Tibial nerve (tissue), 4 donors: Measurements from ENCODE around the gene NUFIP2.

ENCODE experiments used
- EP300 ChIP-seq, 2 donors: sonication (generic); formaldehyde crosslinking; IDR thresholded peaks; one replicate each; pipeline ENCODE4 v1.6.1; 2017; ENCODE audit warnings: antibody characterized with exemption in 2 of 2, mild to moderate bottlenecking in 1 of 2
- POLR2A ChIP-seq, 2 donors: fragments of 450-650 bp; IDR thresholded peaks; one replicate each; pipeline ENCODE4 v1.6.1; 2017; ENCODE audit warnings: antibody characterized with exemption in 2 of 2, mild to moderate bottlenecking in 2 of 2, moderate library complexity in 2 of 2
- TF ChIP-seq, protein P1 (sequence below), 5 experiments: fragments of 200-600 bp in 3 of 5; fragments of 450-650 bp in 2 of 5; sonication (generic) in 3 of 5; IDR thresholded peaks; one replicate each; pipeline ENCODE4 v1.5.1; 2016 to 2019; ENCODE audit warnings: antibody characterized with exemption in 5 of 5, mild to moderate bottlenecking in 3 of 5, moderate library complexity in 2 of 5

DNA sequence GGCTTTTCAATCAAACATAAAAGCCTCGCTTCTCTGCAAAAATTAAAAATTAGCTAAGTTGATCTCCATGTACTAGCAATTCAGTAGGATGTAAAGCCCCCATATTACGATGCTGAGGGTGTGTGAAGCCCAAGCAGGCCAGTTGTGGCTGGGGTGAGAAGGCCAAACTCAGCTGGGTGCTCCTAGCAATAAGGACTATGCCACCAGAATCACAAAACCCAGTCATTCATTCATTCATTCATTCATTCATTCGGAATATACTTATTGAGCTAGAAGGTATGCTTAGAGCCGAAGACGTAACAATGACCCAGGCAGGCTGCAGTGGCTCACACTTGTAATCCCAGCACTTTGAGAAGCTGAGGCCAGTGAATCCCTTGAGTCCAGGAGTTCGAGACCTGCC lies 51.2 kb downstream of the NUFIP2 start:
- TF ChIP-seq EP300 (IDR thresholded peaks at IDR 0.05) (no peak), POLR2A (IDR thresholded peaks at IDR 0.05) (no peak)
- TF ChIP-seq, protein P1, sequence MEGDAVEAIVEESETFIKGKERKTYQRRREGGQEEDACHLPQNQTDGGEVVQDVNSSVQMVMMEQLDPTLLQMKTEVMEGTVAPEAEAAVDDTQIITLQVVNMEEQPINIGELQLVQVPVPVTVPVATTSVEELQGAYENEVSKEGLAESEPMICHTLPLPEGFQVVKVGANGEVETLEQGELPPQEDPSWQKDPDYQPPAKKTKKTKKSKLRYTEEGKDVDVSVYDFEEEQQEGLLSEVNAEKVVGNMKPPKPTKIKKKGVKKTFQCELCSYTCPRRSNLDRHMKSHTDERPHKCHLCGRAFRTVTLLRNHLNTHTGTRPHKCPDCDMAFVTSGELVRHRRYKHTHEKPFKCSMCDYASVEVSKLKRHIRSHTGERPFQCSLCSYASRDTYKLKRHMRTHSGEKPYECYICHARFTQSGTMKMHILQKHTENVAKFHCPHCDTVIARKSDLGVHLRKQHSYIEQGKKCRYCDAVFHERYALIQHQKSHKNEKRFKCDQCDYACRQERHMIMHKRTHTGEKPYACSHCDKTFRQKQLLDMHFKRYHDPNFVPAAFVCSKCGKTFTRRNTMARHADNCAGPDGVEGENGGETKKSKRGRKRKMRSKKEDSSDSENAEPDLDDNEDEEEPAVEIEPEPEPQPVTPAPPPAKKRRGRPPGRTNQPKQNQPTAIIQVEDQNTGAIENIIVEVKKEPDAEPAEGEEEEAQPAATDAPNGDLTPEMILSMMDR (IDR thresholded peaks at IDR 0.05), result no peak
